Ovary (tissue), 3 donors: ENCODE results near the gene PTGR1.

Source experiments
- CTCF ChIP-seq, 3 donors: fragments of 450-650 bp in 2 of 3; fragments of 200-600 bp in 1 of 3; IDR thresholded peaks; one replicate each; pipeline versions ENCODE4 v1.5.1 to v1.8.0; 2016 to 2022; ENCODE audit warnings: antibody characterized with exemption in 3 of 3, mild to moderate bottlenecking in 1 of 3
- POLR2A ChIP-seq: fragments of 450-650 bp; IDR thresholded peaks from one replicate; pipeline ENCODE4 v1.6.1; 2017; ENCODE audit warnings: antibody characterized with exemption, mild to moderate bottlenecking, moderate library complexity
- donor health status: DM: no; HTN: no; CAD: no.

- TF ChIP-seq CTCF (IDR thresholded peaks at IDR 0.05) (no peak), POLR2A (no peak)
Measured at GRCh38 chr9:111613436-111614040, 14.1 kb upstream of the PTGR1 start.
